ENCODE measurements around the gene DRC7. TPM values are rescaled to one million over a fixed set of nuclear protein-coding genes. Genes with fewer than 3 reads are reported as not detected.

The DRC7 gene
- total and polyA plus RNA-seq, 9 of the 15 experiments (the other 6 are each of a cell fraction or from before 2014, with no cell fraction given): 0.04 to 0.33 (median 0.12) TPM; not detected in 3

DNA sequence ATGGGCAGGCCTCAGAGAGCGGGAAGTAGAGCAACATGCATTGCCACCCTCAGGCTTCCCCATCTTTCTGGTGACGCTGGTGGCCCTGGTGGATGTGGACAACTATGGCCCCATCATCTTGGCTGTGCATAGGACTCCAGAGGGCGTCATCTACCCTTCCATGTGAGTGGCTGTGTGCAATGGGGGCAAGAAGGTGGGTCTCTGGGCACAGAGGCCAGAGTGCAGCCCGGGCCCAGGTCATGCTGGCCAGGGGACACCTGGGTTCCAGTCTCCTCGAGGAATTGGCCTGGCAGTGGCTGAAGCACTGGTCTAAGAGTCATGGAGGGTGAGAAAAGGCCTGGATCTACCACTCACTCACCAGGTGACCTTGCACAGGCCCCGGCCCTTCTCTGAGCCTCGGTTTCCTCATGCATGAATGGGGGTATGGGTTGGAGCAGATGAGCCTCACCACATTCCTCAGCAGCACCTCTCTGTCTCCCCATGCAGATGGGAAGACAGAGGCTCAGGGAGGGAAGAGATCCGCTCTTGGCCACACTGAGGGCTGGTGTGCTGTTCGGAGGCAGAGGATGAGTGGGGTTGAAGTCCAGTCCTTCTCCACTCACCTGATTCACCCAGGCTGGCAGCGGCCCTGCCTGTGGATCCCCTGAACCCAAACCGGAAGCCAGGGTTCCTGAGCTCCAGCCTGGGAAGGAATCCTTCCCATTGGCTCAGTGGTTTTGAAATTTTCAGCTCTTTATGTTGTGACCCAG is 33.7 kb upstream of the DRC7 start (continued):
- TF ChIP-seq RBM17 (IDR thresholded peaks at IDR 0.05; ENCODE audit: borderline replicate concordance, low read depth, low read length) (no peak), CCAR2 (IDR thresholded peaks at IDR 0.05; ENCODE audit: low read depth, low read length) (no peak), NFE2 (IDR thresholded peaks at IDR 0.05; ENCODE audit: low read depth) (no peak), MYBL2 (IDR thresholded peaks at IDR 0.05; ENCODE audit: low read depth) (no peak), MYBL2 (CRISPR knock-in tag; IDR thresholded peaks at IDR 0.05; ENCODE audit: borderline replicate concordance) (no peak), SMAD4 (CRISPR knock-in tag; conservative IDR thresholded peaks at IDR 0.05) (no peak), NR1H2 (CRISPR knock-in tag; IDR thresholded peaks at IDR 0.05) (no peak), RAD51 (IDR thresholded peaks at IDR 0.05; ENCODE audit: borderline replicate concordance, low read depth) (no peak), RBFOX2 (IDR thresholded peaks at IDR 0.05; ENCODE audit: low read depth, low read length) (no peak), ZC3H11A (IDR thresholded peaks at IDR 0.05; ENCODE audit: low read depth, low read length) (no peak), ZSCAN29 (IDR thresholded peaks at IDR 0.05) (no peak), ZNF551 (CRISPR knock-in tag; IDR thresholded peaks at IDR 0.05) (no peak), PCBP2 (IDR thresholded peaks at IDR 0.05; ENCODE audit: low read depth, low read length, poor library complexity, severe bottlenecking) (no peak), ZNF24 (IDR thresholded peaks at IDR 0.05) (no peak), ATF7 (IDR thresholded peaks at IDR 0.05) (no peak), PHF20 (IDR thresholded peaks at IDR 0.05; ENCODE audit: partially characterized antibody) (no peak), SAFB (IDR thresholded peaks at IDR 0.05; ENCODE audit: borderline replicate concordance, low read depth, low read length) (no peak)
- TF ChIP-seq, protein P1, sequence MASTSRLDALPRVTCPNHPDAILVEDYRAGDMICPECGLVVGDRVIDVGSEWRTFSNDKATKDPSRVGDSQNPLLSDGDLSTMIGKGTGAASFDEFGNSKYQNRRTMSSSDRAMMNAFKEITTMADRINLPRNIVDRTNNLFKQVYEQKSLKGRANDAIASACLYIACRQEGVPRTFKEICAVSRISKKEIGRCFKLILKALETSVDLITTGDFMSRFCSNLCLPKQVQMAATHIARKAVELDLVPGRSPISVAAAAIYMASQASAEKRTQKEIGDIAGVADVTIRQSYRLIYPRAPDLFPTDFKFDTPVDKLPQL (IDR thresholded peaks at IDR 0.05; ENCODE audit: extremely low read depth, insufficient read length): no peak
- TF ChIP-seq, protein P2, sequence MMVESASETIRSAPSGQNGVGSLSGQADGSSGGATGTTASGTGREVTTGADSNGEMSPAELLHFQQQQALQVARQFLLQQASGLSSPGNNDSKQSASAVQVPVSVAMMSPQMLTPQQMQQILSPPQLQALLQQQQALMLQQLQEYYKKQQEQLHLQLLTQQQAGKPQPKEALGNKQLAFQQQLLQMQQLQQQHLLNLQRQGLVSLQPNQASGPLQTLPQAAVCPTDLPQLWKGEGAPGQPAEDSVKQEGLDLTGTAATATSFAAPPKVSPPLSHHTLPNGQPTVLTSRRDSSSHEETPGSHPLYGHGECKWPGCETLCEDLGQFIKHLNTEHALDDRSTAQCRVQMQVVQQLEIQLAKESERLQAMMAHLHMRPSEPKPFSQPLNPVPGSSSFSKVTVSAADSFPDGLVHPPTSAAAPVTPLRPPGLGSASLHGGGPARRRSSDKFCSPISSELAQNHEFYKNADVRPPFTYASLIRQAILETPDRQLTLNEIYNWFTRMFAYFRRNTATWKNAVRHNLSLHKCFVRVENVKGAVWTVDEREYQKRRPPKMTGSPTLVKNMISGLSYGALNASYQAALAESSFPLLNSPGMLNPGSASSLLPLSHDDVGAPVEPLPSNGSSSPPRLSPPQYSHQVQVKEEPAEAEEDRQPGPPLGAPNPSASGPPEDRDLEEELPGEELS (CRISPR knock-in tag; IDR thresholded peaks at IDR 0.05; ENCODE audit: borderline replicate concordance): no peak
- TF ChIP-seq, protein P3, sequence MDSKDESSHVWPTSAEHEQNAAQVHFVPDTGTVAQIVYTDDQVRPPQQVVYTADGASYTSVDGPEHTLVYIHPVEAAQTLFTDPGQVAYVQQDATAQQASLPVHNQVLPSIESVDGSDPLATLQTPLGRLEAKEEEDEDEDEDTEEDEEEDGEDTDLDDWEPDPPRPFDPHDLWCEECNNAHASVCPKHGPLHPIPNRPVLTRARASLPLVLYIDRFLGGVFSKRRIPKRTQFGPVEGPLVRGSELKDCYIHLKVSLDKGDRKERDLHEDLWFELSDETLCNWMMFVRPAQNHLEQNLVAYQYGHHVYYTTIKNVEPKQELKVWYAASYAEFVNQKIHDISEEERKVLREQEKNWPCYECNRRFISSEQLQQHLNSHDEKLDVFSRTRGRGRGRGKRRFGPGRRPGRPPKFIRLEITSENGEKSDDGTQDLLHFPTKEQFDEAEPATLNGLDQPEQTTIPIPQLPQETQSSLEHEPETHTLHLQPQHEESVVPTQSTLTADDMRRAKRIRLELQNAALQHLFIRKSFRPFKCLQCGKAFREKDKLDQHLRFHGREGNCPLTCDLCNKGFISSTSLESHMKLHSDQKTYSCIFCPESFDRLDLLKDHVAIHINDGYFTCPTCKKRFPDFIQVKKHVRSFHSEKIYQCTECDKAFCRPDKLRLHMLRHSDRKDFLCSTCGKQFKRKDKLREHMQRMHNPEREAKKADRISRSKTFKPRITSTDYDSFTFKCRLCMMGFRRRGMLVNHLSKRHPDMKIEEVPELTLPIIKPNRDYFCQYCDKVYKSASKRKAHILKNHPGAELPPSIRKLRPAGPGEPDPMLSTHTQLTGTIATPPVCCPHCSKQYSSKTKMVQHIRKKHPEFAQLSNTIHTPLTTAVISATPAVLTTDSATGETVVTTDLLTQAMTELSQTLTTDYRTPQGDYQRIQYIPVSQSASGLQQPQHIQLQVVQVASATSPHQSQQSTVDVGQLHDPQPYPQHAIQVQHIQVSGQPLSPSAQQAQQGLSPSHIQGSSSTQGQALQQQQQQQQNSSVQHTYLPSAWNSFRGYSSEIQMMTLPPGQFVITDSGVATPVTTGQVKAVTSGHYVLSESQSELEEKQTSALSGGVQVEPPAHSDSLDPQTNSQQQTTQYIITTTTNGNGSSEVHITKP (IDR thresholded peaks at IDR 0.05; ENCODE audit: partially characterized antibody): no peak
- TF ChIP-seq, protein P4, sequence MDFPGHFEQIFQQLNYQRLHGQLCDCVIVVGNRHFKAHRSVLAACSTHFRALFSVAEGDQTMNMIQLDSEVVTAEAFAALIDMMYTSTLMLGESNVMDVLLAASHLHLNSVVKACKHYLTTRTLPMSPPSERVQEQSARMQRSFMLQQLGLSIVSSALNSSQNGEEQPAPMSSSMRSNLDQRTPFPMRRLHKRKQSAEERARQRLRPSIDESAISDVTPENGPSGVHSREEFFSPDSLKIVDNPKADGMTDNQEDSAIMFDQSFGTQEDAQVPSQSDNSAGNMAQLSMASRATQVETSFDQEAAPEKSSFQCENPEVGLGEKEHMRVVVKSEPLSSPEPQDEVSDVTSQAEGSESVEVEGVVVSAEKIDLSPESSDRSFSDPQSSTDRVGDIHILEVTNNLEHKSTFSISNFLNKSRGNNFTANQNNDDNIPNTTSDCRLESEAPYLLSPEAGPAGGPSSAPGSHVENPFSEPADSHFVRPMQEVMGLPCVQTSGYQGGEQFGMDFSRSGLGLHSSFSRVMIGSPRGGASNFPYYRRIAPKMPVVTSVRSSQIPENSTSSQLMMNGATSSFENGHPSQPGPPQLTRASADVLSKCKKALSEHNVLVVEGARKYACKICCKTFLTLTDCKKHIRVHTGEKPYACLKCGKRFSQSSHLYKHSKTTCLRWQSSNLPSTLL (IDR thresholded peaks at IDR 0.05): no peak
